Pancreas (tissue), 10 donors: ENCODE measurements around the gene FGB. TPM values are rescaled to one million over a fixed set of nuclear protein-coding genes. Genes with fewer than 3 reads are reported as not detected.

Experiments
- ATAC-seq, 4 donors: fragments of 200-7000 bp; cut with Tn5 transposase; one replicate each; pipeline versions ENCODE4 v1.8.0 to v1.9.1; 2020; ENCODE audit warnings: mild to moderate bottlenecking in 4 of 4, moderate library complexity in 4 of 4
- DNase-seq, 6 donors: peaks; one replicate each; pipeline ENCODE4 v3.0.0-alpha.2; 2020
- FAIRE-seq: peaks from 2 replicates; lab custom pipeline; 2012; peaks lifted over from hg19 to GRCh38; lab: Jason Lieb, UNC
- H3K27ac ChIP-seq, 4 donors: fragments of 200-600 bp; sonication (generic); 1 replicate in 3 of 4; 2 replicates in 1 of 4; pipeline versions ENCODE4 v1.5.0 to v1.8.0; 2020
- H3K27me3 ChIP-seq, 4 donors: fragments of 200-600 bp; one replicate each; pipeline ENCODE4 v1.8.0; 2021
- H3K36me3 ChIP-seq, 3 donors: fragments of 200-600 bp; sonication (generic) in 1 of 3; one replicate each; pipeline versions ENCODE4 v1.5.0 to v1.8.0; 2020 to 2021
- H3K4me1 ChIP-seq, 3 donors: fragments of 200-600 bp; one replicate each; pipeline ENCODE4 v1.8.0; 2021
- H3K4me3 ChIP-seq, 4 donors: fragments of 200-600 bp; sonication (generic) in 2 of 4; one replicate each; pipeline versions ENCODE4 v1.5.0 to v1.8.0; 2020 to 2021
- H3K9me3 ChIP-seq, 4 donors: fragments of 200-600 bp; one replicate each; pipeline ENCODE4 v1.8.0; 2021
- CTCF ChIP-seq, 4 donors: fragments of 200-600 bp; sonication (generic) in 3 of 4; IDR thresholded peaks; one replicate each; pipeline versions ENCODE4 v1.5.0 to v1.8.0; 2021; ENCODE audit warnings: antibody characterized with exemption in 4 of 4
- WGBS, 2 donors: extraction: QIAGEN DNeasy Blood & Tissue Kit; methylation state at CpG; one replicate each; pipeline ENCODE4 v1.1.7; 2013; 5-methylcytosine and 5-hydroxymethylcytosine counted together
- intact Hi-C, 3 donors: fragments of 100-400 bp; cut with DNase I; formaldehyde crosslinking; loops; one replicate each; pipeline versions ENCODE4 v1.11.1 to v1.14.2; 2022
- polyA plus RNA-seq, 2 donors: library from polyadenylated mRNA; stranded (reverse); fragments of 200-250 nt; gene quantifications; one replicate each; pipeline ENCODE4 v1.2.3, GENCODE V29; 2013
- total RNA-seq, 6 donors: library from RNA; stranded (reverse); fragmentation: NEBNext Ultra II Directional in 4 of 6; extraction: Animal tissue kit (Norgen Biotek cat#: 25700) in 4 of 6; gene quantifications; one replicate each; pipeline versions ENCODE4 v1.2.1 to v1.2.4, GENCODE V29; 2021 to 2023
- donor health status: healthy with polysubstance abuse.
- donor health status: DM: no; HTN: no; CAD: no; lungs with moderate emphysema.
- donor health status: DM: no; HTN: no; CAD: no.
- donor health status: control.
- donor health status: control.
- donor health status: Bipolar disorder and iron deficiency.
- donor health status: DM: yes; HTN: yes; CAD: no.
- donor health status: DM: no; HTN: no; CAD: no.
- donor health status: DM: no; HTN: no; CAD: no.
- donor health status: DM: yes; HTN: yes; CAD: no.

Gene FGB
- total and polyA plus RNA-seq, 8 donors: 0.20 to 6.6 (median 1.3) TPM; not detected in 2

GRCh38 chr4:154573190-154573870 lies 10.5 kb downstream of the FGB start:
- H3K27ac ChIP-seq: no peak overlapping the region
- no peaks in the 10 kb centered on the region for H3K27me3 ChIP-seq
- H3K36me3 ChIP-seq: no peaks in the 10 kb centered on the region
- no peak overlapping the region for H3K4me3 ChIP-seq
- WGBS, 2 donors: 65 to 69% methylated on average over 5 of the region's 5 CpGs
- no peak for FAIRE-seq
- ATAC-seq: no peak
- TF ChIP-seq CTCF (IDR thresholded peaks at IDR 0.05): no peak
- intact Hi-C loops: no loop called here
- H3K4me1 ChIP-seq: no peaks in the 10 kb centered on the region
- no peak for DNase-seq
- H3K9me3 ChIP-seq: no peaks in the 10 kb centered on the region

GRCh38 chr4:154574311-154574710 lies 11.5 kb downstream of the FGB start:
- DNase-seq (no peak), FAIRE-seq (no peak), ATAC-seq (no peak)
- intact Hi-C loops: no loop called here
- no peaks in the 10 kb centered on the region for H3K27me3 ChIP-seq
- H3K36me3 ChIP-seq: no peaks in the 10 kb centered on the region
- no peak overlapping the region for H3K4me3 ChIP-seq
- H3K27ac ChIP-seq: no peak overlapping the region
- H3K9me3 ChIP-seq: no peaks in the 10 kb centered on the region
- 77 to 83% methylated on average over 3 of the region's 3 CpGs for WGBS, 2 donors
- no peak for TF ChIP-seq CTCF (IDR thresholded peaks at IDR 0.05)
- H3K4me1 ChIP-seq: no peaks in the 10 kb centered on the region

GRCh38 chr4:154577324-154577723 lies 14.5 kb downstream of the FGB start:
- WGBS, 2 donors: 75 to 83% methylated on average over 2 of the region's 2 CpGs
- no peak for FAIRE-seq
- H3K4me3 ChIP-seq: no peak overlapping the region
- no peak for DNase-seq
- intact Hi-C loops: no loop called here
- ATAC-seq: no peak
- no peak overlapping the region for H3K27ac ChIP-seq
- no peaks in the 10 kb centered on the region for H3K4me1 ChIP-seq
- no peaks in the 10 kb centered on the region for H3K36me3 ChIP-seq
- H3K27me3 ChIP-seq: no peaks in the 10 kb centered on the region
- TF ChIP-seq CTCF (IDR thresholded peaks at IDR 0.05): no peak
- H3K9me3 ChIP-seq: no peaks in the 10 kb centered on the region

- ATAC-seq: no peak
- DNase-seq: no peak
- Histone ChIP-seq H3K9me3 (no peaks in the 10 kb centered on the region), H3K4me1 (no peaks in the 10 kb centered on the region), H3K4me3 (no peak overlapping the region), H3K36me3 (no peaks in the 10 kb centered on the region), H3K27me3 (no peaks in the 10 kb centered on the region), H3K27ac (no peak overlapping the region)
- intact Hi-C loops: no loop called here
- TF ChIP-seq CTCF (IDR thresholded peaks at IDR 0.05): no peak
- FAIRE-seq: no peak
- WGBS, 2 donors: 73 to 77% methylated on average over 1 of the region's 1 CpG
Measured at GRCh38 chr4:154578919-154579318, 16.1 kb downstream of the FGB start.

- FAIRE-seq: no peak
- Histone ChIP-seq H3K4me1 (no peaks in the 10 kb centered on the region), H3K36me3 (no peaks in the 10 kb centered on the region), H3K27ac (no peak overlapping the region), H3K27me3 (no peaks in the 10 kb centered on the region), H3K9me3 (no peaks in the 10 kb centered on the region), H3K4me3 (no peak overlapping the region)
- no peak for DNase-seq
- no peak for ATAC-seq
- intact Hi-C loops: no loop called here
- no peak for TF ChIP-seq CTCF (IDR thresholded peaks at IDR 0.05)
Measured at GRCh38 chr4:154579927-154580326, 17.1 kb downstream of the FGB start.
